HepG2 (cell line): ENCODE data around the gene TRIM31. TPM values are rescaled to one million over a fixed set of nuclear protein-coding genes. Genes with fewer than 3 reads are reported as not detected.

Source experiments
- CBX2 ChIP-seq, 2 experiments: fragments of 200-600 bp in 1 of 2; sonication (generic); formaldehyde crosslinking in 1 of 2; IDR thresholded peaks; 2 replicates each; pipeline versions ENCODE4 v1.7.0 to v1.8.1; 2018 to 2022; ENCODE audit warnings: low read depth in 2 of 2, low read length in 1 of 2, mild to moderate bottlenecking in 1 of 2, missing genetic modification reagents in 1 of 2
- GPN1 ChIP-seq: sonication (generic); formaldehyde crosslinking; IDR thresholded peaks from 2 replicates; pipeline ENCODE4 v1.5.1; 2020; ENCODE audit warnings: missing genetic modification reagents, borderline replicate concordance
- HNRNPUL1 ChIP-seq: fragments of 200-400 bp; formaldehyde crosslinking; IDR thresholded peaks from 2 replicates; pipeline ENCODE4 v1.6.1; 2017; ENCODE audit warnings: low read depth, mild to moderate bottlenecking, low read length, moderate library complexity
- NFYB ChIP-seq: sonication (generic); formaldehyde crosslinking; IDR thresholded peaks from 2 replicates; pipeline ENCODE4 v1.4.0; 2020; ENCODE audit warnings: missing genetic modification reagents
- POLR2A ChIP-seq, 2 experiments: IDR thresholded peaks; 2 replicates each; pipeline ENCODE4 v1.6.1; 2011; ENCODE audit warnings: low read depth in 2 of 2, low read length in 2 of 2, mild to moderate bottlenecking in 1 of 2, moderate library complexity in 1 of 2; ENCODE audit not compliant: insufficient read depth in 1 of 2
- SALL2 ChIP-seq: sonication (generic); formaldehyde crosslinking; IDR thresholded peaks from 2 replicates; pipeline ENCODE4 v1.8.1; 2023; ENCODE audit warnings: mild to moderate bottlenecking, missing genetic modification reagents, inconsistent platforms
- SOX5 ChIP-seq: IDR thresholded peaks from 2 replicates; pipeline ENCODE4 v1.6.1; 2016; ENCODE audit warnings: borderline replicate concordance
- TBX3 ChIP-seq: fragments of 450-650 bp; IDR thresholded peaks from 2 replicates; pipeline ENCODE4 v1.6.1; 2017; ENCODE audit warnings: antibody characterized with exemption, mild to moderate bottlenecking, inconsistent platforms, borderline replicate concordance
- THRA ChIP-seq: sonication (generic); formaldehyde crosslinking; IDR thresholded peaks from 2 replicates; pipeline ENCODE4 v1.4.0; 2020; ENCODE audit warnings: missing genetic modification reagents, borderline replicate concordance
- TOPORS ChIP-seq: sonication (generic); formaldehyde crosslinking; IDR thresholded peaks from 2 replicates; pipeline ENCODE4 v1.8.0; 2023; ENCODE audit warnings: mild to moderate bottlenecking, missing genetic modification reagents
- ZBTB25 ChIP-seq: IDR thresholded peaks from 2 replicates; pipeline ENCODE4 v1.6.1; 2018; ENCODE audit warnings: missing genetic modification reagents
- ZNF44 ChIP-seq: sonication (generic); formaldehyde crosslinking; IDR thresholded peaks from 2 replicates; pipeline ENCODE4 v1.5.1; 2020; ENCODE audit warnings: mild to moderate bottlenecking, missing genetic modification reagents
- ZNF512 ChIP-seq: sonication (generic); formaldehyde crosslinking; IDR thresholded peaks from 2 replicates; pipeline ENCODE4 v1.4.0; 2020; ENCODE audit warnings: mild to moderate bottlenecking, missing genetic modification reagents
- ZNF558 ChIP-seq: sonication (generic); formaldehyde crosslinking; IDR thresholded peaks from 2 replicates; pipeline ENCODE4 v1.9.0; 2022; ENCODE audit warnings: mild to moderate bottlenecking, missing genetic modification reagents, borderline replicate concordance
- ZNF609 ChIP-seq: sonication (generic); formaldehyde crosslinking; IDR thresholded peaks from 2 replicates; pipeline ENCODE4 v1.4.0; 2020; ENCODE audit warnings: mild to moderate bottlenecking, missing genetic modification reagents, borderline replicate concordance
- ZNF629 ChIP-seq: sonication (generic); formaldehyde crosslinking; conservative IDR thresholded peaks from 2 replicates; pipeline ENCODE4 v1.5.0; 2020; ENCODE audit warnings: missing genetic modification reagents
- ZNF713 ChIP-seq: sonication (generic); formaldehyde crosslinking; IDR thresholded peaks from 2 replicates; pipeline ENCODE4 v1.4.0; 2020; ENCODE audit warnings: mild to moderate bottlenecking, missing genetic modification reagents
- polyA plus RNA-seq, 8 experiments: library from polyadenylated mRNA; depleted of rRNA in 3 of 8; stranded (reverse) in 7 of 8; unstranded in 1 of 8; fragments of >200 nt; fragmentation: Illumina TruSeq in 4 of 8; extraction: Trizol in 4 of 8; gene quantifications; 2 replicates each; pipeline versions ENCODE4 v1.2.1 to v1.2.3, GENCODE V29; 2011 to 2016; ENCODE audit warnings: low read depth in 4 of 8, missing spikeins in 1 of 8, mixed read lengths in 1 of 8; ENCODE audit not compliant: insufficient read depth in 1 of 8
- total RNA-seq, 5 experiments: library from RNA; depleted of rRNA; stranded (reverse); fragments of >200 nt; fragmentation: Illumina TruSeq; extraction: Trizol; gene quantifications; 2 replicates each; pipeline ENCODE4 v1.2.3, GENCODE V29; 2016; ENCODE audit warnings: low read depth in 1 of 5

Gene TRIM31
- total and polyA plus RNA-seq, 2 of the 13 experiments (the other 11 are each of a cell fraction or from before 2014, with no cell fraction given) = 0.13 to 0.51 TPM

- TF ChIP-seq ZNF609 (no peak), ZNF629 (CRISPR knock-in tag) (no peak), SALL2 (CRISPR knock-in tag) (0 out of 2 replicates have a peak, but pooled peaks have one; percentile 20), THRA (CRISPR knock-in tag) (peak; percentile 53; the same call in 1 of the 2 replicates), NFYB (CRISPR knock-in tag) (no peak), ZNF558 (CRISPR knock-in tag) (no peak), TBX3 (no peak), POLR2A (IDR thresholded peaks at IDR 0.05; ENCODE audit: insufficient read depth in 1 of 2, low read depth in 2 of 2, low read length in 2 of 2) (peak; percentile 42 to 79; a peak in 3 of 4 replicates), GPN1 (CRISPR knock-in tag) (no peak), ZBTB25 (no peak), CBX2 (IDR thresholded peaks at IDR 0.05; ENCODE audit: low read depth, low read length) (no peak), CBX2 (CRISPR knock-in tag; IDR thresholded peaks at IDR 0.05; ENCODE audit: low read depth) (0 out of 2 replicates have a peak, but pooled peaks have one; percentile 38), HNRNPUL1 (no peak), TOPORS (CRISPR knock-in tag) (no peak), ZNF44 (CRISPR knock-in tag) (no peak), SOX5 (CRISPR knock-in tag) (no peak; the same call in 1 of the 2 replicates), ZNF512 (CRISPR knock-in tag) (no peak; the same call in 1 of the 2 replicates), ZNF713 (CRISPR knock-in tag) (no peak)
Observed at GRCh38 chr6:30102970-30103871, 9.7 kb downstream of the TRIM31 start (continued).
